DND-41 (cell line): ENCODE measurements around the gene PICK1.

Experiments used
- CTCF ChIP-seq: IDR thresholded peaks from 2 replicates; pipeline ENCODE4 v1.5.1; 2012; ENCODE audit warnings: borderline replicate concordance, low read length, moderate library complexity, mild to moderate bottlenecking; ENCODE audit not compliant: poor library complexity, severe bottlenecking; ENCODE audit errors: extremely low read depth
- EZH2 ChIP-seq: IDR thresholded peaks from 3 replicates; pipeline ENCODE4 v1.6.1; 2012; ENCODE audit warnings: borderline replicate concordance, low read depth, mild to moderate bottlenecking, moderate library complexity, low read length, inconsistent platforms; ENCODE audit not compliant: severe bottlenecking

- TF ChIP-seq CTCF (no peak), EZH2 (no peak)
Observed at GRCh38 chr22:38051261-38051660, 5.9 kb upstream of the PICK1 start.
